Left renal cortex interstitium (tissue), 4 donors: ENCODE measurements around the gene C6orf62. TPM values are rescaled to one million over a fixed set of nuclear protein-coding genes. Genes with fewer than 3 reads are reported as not detected.
"Not testable (repeated sequence)": the region's sequence is repeated elsewhere in the genome, so short reads cannot be mapped to it uniquely, and the experiment has no call there.

Experiments
- DNase-seq, 4 donors: peaks; one replicate each; pipeline ENCODE4 v3.0.0-alpha.2; 2013; ENCODE audit warnings: low read depth in 4 of 4, low spot score in 2 of 4, missing footprints in 1 of 4
- polyA plus RNA-seq, 4 donors: library from polyadenylated mRNA; unstranded; fragments of 120-200 nt; gene quantifications; one replicate each; pipeline ENCODE4 v1.2.1, GENCODE V29; 2013; ENCODE audit not compliant: insufficient read length in 4 of 4

C6orf62 gene
- polyA plus RNA-seq, 4 donors, result 120 to 148 (median 140) TPM

GRCh38 chr6:24702720-24703282, 16.2 kb downstream of the C6orf62 start:
- no peak for DNase-seq

- DNase-seq, result no peak
These were observed 19.2 kb downstream of the C6orf62 start for GRCh38 chr6:24699521-24700359.

GRCh38 chr6:24696097-24696496, 22.9 kb downstream of the C6orf62 start:
- DNase-seq, result no peak

GRCh38 chr6:24695635-24696034, 23.3 kb downstream of the C6orf62 start:
- DNase-seq, result not testable (repeated sequence)

GRCh38 chr6:24694198-24694597, 24.8 kb downstream of the C6orf62 start:
- no peak for DNase-seq

GRCh38 chr6:24692848-24693592, 25.9 kb downstream of the C6orf62 start:
- DNase-seq, result no peak

- DNase-seq, result no peak
These were observed 26.5 kb downstream of the C6orf62 start for GRCh38 chr6:24692415-24692814.

- no peak for DNase-seq
These were observed 27.0 kb downstream of the C6orf62 start for GRCh38 chr6:24692003-24692402.

- DNase-seq, result no peak
These were observed 27.4 kb downstream of the C6orf62 start for GRCh38 chr6:24691550-24691949.

GRCh38 chr6:24690593-24690992, 28.4 kb downstream of the C6orf62 start:
- no peak for DNase-seq

GRCh38 chr6:24689964-24690363, 29.0 kb downstream of the C6orf62 start:
- no peak for DNase-seq

- no peak for DNase-seq
These were observed 32.0 kb downstream of the C6orf62 start for GRCh38 chr6:24686946-24687345.

- no peak for DNase-seq
These were observed 32.5 kb downstream of the C6orf62 start for GRCh38 chr6:24686408-24686807.

- DNase-seq, result no peak
These were observed 35.4 kb downstream of the C6orf62 start for GRCh38 chr6:24683297-24684296.

GRCh38 chr6:24680582-24680981, 38.4 kb downstream of the C6orf62 start:
- DNase-seq, result no peak

GRCh38 chr6:24678792-24679352, 40.1 kb downstream of the C6orf62 start:
- not testable (repeated sequence) for DNase-seq

GRCh38 chr6:24673625-24674024, 45.3 kb downstream of the C6orf62 start:
- no peak for DNase-seq

- DNase-seq, result no peak
These were observed 46.3 kb downstream of the C6orf62 start for GRCh38 chr6:24672620-24673182.

- DNase-seq, result not testable (repeated sequence)
These were observed 47.9 kb downstream of the C6orf62 start for GRCh38 chr6:24671077-24671476.

GRCh38 chr6:24670492-24670891, 48.5 kb downstream of the C6orf62 start:
- not testable (repeated sequence) for DNase-seq
